GM19452 (cell line): ENCODE data around the gene CDKAL1.

ENCODE experiments used
- ATAC-seq: cut with Tn5 transposase; IDR thresholded peaks from one replicate; pipeline ENCODE4 v1.9.1; 2021; ENCODE audit not compliant: unreplicated experiment

Gene CDKAL1

GRCh38 chr6:20946022-20946421 is 411.8 kb downstream of the CDKAL1 start:
- ATAC-seq = peak; percentile 90

- no peak for ATAC-seq
Observed at GRCh38 chr6:20946890-20947289, 412.6 kb downstream of the CDKAL1 start.

GRCh38 chr6:20947977-20948376 is 413.7 kb downstream of the CDKAL1 start:
- no peak for ATAC-seq

- no peak for ATAC-seq
Observed at GRCh38 chr6:20948556-20948955, 414.3 kb downstream of the CDKAL1 start.

- no peak for ATAC-seq
Observed at GRCh38 chr6:20949138-20949537, 414.9 kb downstream of the CDKAL1 start.

- ATAC-seq = no peak
Observed at GRCh38 chr6:20952699-20953474, 418.6 kb downstream of the CDKAL1 start.

GRCh38 chr6:20954315-20954714 is 420.1 kb downstream of the CDKAL1 start:
- ATAC-seq = no peak

- no peak for ATAC-seq
Observed at GRCh38 chr6:20955131-20955530, 420.9 kb downstream of the CDKAL1 start.

- ATAC-seq = no peak
Observed at GRCh38 chr6:20955751-20956150, 421.5 kb downstream of the CDKAL1 start.

- no peak for ATAC-seq
Observed at GRCh38 chr6:20960067-20960466, 425.8 kb downstream of the CDKAL1 start.

GRCh38 chr6:20965276-20965675 is 431.0 kb downstream of the CDKAL1 start:
- no peak for ATAC-seq

- no peak for ATAC-seq
Observed at GRCh38 chr6:20965915-20966314, 431.7 kb downstream of the CDKAL1 start.

GRCh38 chr6:20969551-20969950 is 435.3 kb downstream of the CDKAL1 start:
- ATAC-seq = no peak

GRCh38 chr6:20976391-20976918 is 442.2 kb downstream of the CDKAL1 start:
- no peak for ATAC-seq

- ATAC-seq = peak; percentile 89
Observed at GRCh38 chr6:20978151-20978614, 443.9 kb downstream of the CDKAL1 start.

GRCh38 chr6:20979076-20979475 is 444.8 kb downstream of the CDKAL1 start:
- no peak for ATAC-seq

GRCh38 chr6:20983961-20984360 is 449.7 kb downstream of the CDKAL1 start:
- ATAC-seq = no peak

GRCh38 chr6:20985821-20986220 is 451.6 kb downstream of the CDKAL1 start:
- no peak for ATAC-seq

GRCh38 chr6:20991910-20992309 is 457.7 kb downstream of the CDKAL1 start:
- no peak for ATAC-seq

- no peak for ATAC-seq
Observed at GRCh38 chr6:20996099-20996498, 461.8 kb downstream of the CDKAL1 start.

GRCh38 chr6:20997143-20997769 is 463.0 kb downstream of the CDKAL1 start:
- ATAC-seq = no peak

- no peak for ATAC-seq
Observed at GRCh38 chr6:20997770-20998147, 463.5 kb downstream of the CDKAL1 start.
